GM10847 (cell line): ENCODE measurements around the gene KCNJ15.

Experiments
- POLR2A ChIP-seq: IDR thresholded peaks from 2 replicates; pipeline ENCODE4 v1.6.1; 2011; ENCODE audit not compliant: insufficient read length; ENCODE audit errors: extremely low read depth

Gene KCNJ15

GRCh38 chr21:38256599-38257302 lies at the start of gene KCNJ15:
TSS of gene KCNJ15 (plus strand) at chr21:38256991. CDS start at chr21:38299262, 42,271 bp downstream.
- no peak for TF ChIP-seq POLR2A

GRCh38 chr21:38208118-38208517 lies 48.7 kb upstream of the KCNJ15 start:
- TF ChIP-seq POLR2A, result no peak

GRCh38 chr21:38211321-38211720 lies 45.5 kb upstream of the KCNJ15 start:
- TF ChIP-seq POLR2A, result no peak

GRCh38 chr21:38212706-38213105 lies 44.1 kb upstream of the KCNJ15 start:
- TF ChIP-seq POLR2A, result no peak

- TF ChIP-seq POLR2A, result no peak
Observed at GRCh38 chr21:38219049-38219628, 37.7 kb upstream of the KCNJ15 start.

- TF ChIP-seq POLR2A, result no peak
Observed at GRCh38 chr21:38220270-38220737, 36.5 kb upstream of the KCNJ15 start.

- TF ChIP-seq POLR2A, result no peak
Observed at GRCh38 chr21:38221594-38221993, 35.2 kb upstream of the KCNJ15 start.

GRCh38 chr21:38223893-38224540 lies 32.8 kb upstream of the KCNJ15 start:
- TF ChIP-seq POLR2A, result no peak

GRCh38 chr21:38227401-38227800 lies 29.4 kb upstream of the KCNJ15 start:
- no peak for TF ChIP-seq POLR2A

- no peak for TF ChIP-seq POLR2A
Observed at GRCh38 chr21:38228115-38228514, 28.7 kb upstream of the KCNJ15 start.

- no peak for TF ChIP-seq POLR2A
Observed at GRCh38 chr21:38228537-38228936, 28.3 kb upstream of the KCNJ15 start.

GRCh38 chr21:38229260-38229877 lies 27.4 kb upstream of the KCNJ15 start:
- TF ChIP-seq POLR2A, result no peak

GRCh38 chr21:38234395-38235142 lies 22.2 kb upstream of the KCNJ15 start:
- TF ChIP-seq POLR2A, result no peak

GRCh38 chr21:38236232-38236631 lies 20.6 kb upstream of the KCNJ15 start:
- TF ChIP-seq POLR2A, result no peak

- TF ChIP-seq POLR2A, result no peak
Observed at GRCh38 chr21:38239672-38240071, 17.1 kb upstream of the KCNJ15 start.
